Smooth muscle cell (in vitro differentiated cells): ENCODE data around the gene CHMP4B. TPM values are rescaled to one million over a fixed set of nuclear protein-coding genes. Genes with fewer than 3 reads are reported as not detected.

ENCODE experiments used
- DNase-seq: peaks from one replicate; lab custom pipeline; 2025; ENCODE audit not compliant: unreplicated experiment; lab: John Stamatoyannopoulos, UW
- H2AFZ ChIP-seq: fragments of 200-600 bp; sonication (generic); 2 replicates; pipeline ENCODE4 v1.6.0; 2016; ENCODE audit warnings: antibody characterized with exemption, low read depth, mild to moderate bottlenecking
- H3F3A ChIP-seq: fragments of 200-600 bp; sonication (generic); 2 replicates; pipeline ENCODE4 v1.6.0; 2017; ENCODE audit warnings: antibody characterized with exemption, low read depth
- H3K27ac ChIP-seq: fragments of 200-600 bp; sonication (generic); 2 replicates; pipeline ENCODE4 v1.5.1; 2016; ENCODE audit warnings: low read depth, mild to moderate bottlenecking
- H3K27me3 ChIP-seq: fragments of 200-600 bp; sonication (generic); 2 replicates; pipeline ENCODE4 v1.6.1; 2016; ENCODE audit warnings: low read depth, mild to moderate bottlenecking
- H3K36me3 ChIP-seq: fragments of 200-600 bp; sonication (generic); 2 replicates; pipeline ENCODE4 v1.5.1; 2016; ENCODE audit warnings: low read depth
- H3K4me1 ChIP-seq: fragments of 200-600 bp; sonication (generic); 2 replicates; pipeline ENCODE4 v1.5.1; 2016; ENCODE audit warnings: low read depth
- H3K4me2 ChIP-seq: fragments of 200-600 bp; sonication (generic); 2 replicates; pipeline ENCODE4 v1.6.0; 2016; ENCODE audit warnings: mild to moderate bottlenecking
- H3K4me3 ChIP-seq: fragments of 200-600 bp; sonication (generic); 2 replicates; pipeline ENCODE4 v1.5.1; 2016; ENCODE audit warnings: mild to moderate bottlenecking
- H3K79me2 ChIP-seq: fragments of 200-600 bp; sonication (generic); 2 replicates; pipeline ENCODE4 v1.6.0; 2016; ENCODE audit warnings: low read depth, mild to moderate bottlenecking
- H3K9ac ChIP-seq: fragments of 200-600 bp; sonication (generic); 2 replicates; pipeline ENCODE4 v1.6.0; 2016; ENCODE audit warnings: low read depth
- H3K9me3 ChIP-seq: fragments of 200-600 bp; sonication (generic); replicated peaks from 2 replicates; pipeline ENCODE4 v1.5.1; 2016; ENCODE audit warnings: low read depth
- H4K20me1 ChIP-seq: fragments of 200-600 bp; sonication (generic); 2 replicates; pipeline ENCODE4 v1.6.0; 2016; ENCODE audit warnings: low read depth
- CTCF ChIP-seq: fragments of 200-600 bp; sonication (generic); IDR thresholded peaks from 2 replicates; pipeline ENCODE4 v1.5.1; 2017; ENCODE audit warnings: borderline replicate concordance, mild to moderate bottlenecking, antibody characterized with exemption; ENCODE audit not compliant: insufficient read depth, poor library complexity, severe bottlenecking
- WGBS: methylation state at CpG from one replicate; pipeline ENCODE4 v1.1.7; 2016; ENCODE audit warnings: low lambda C conversion rate; 5-methylcytosine and 5-hydroxymethylcytosine counted together
- polyA plus RNA-seq: library from polyadenylated mRNA; unstranded; fragments of >200 nt; fragmentation: Nextera tagmentation; extraction: Ambion mirVana; gene quantifications from 2 replicates; pipeline ENCODE4 v1.2.1, GENCODE V29; 2016
- total RNA-seq: library from RNA; depleted of rRNA; stranded (reverse); fragments of >200 nt; gene quantifications from 2 replicates; pipeline ENCODE4 v1.2.3, GENCODE V29; 2014

The CHMP4B gene
- total and polyA plus RNA-seq, 2 experiments from 2014 or later, result 6.2 to 49.4 TPM

- Histone ChIP-seq H3K9ac (no peak overlapping the region), H3K4me3 (no peak overlapping the region), H3K4me1 (no peaks in the 10 kb centered on the region), H3K79me2 (peaks cover 100% of the 10 kb centered on the region), H3K27me3 (no peaks in the 10 kb centered on the region), H3K4me2 (no peak overlapping the region), H3K36me3 (no peaks in the 10 kb centered on the region), H3K27ac (no peak overlapping the region), H4K20me1 (peaks cover 100% of the 10 kb centered on the region), H3K9me3 (no peaks in the 10 kb centered on the region), H3F3A (peaks cover under 1% of the 10 kb centered on the region), H2AFZ (no peak overlapping the region)
- WGBS, result 100% methylated on average over 1 of the region's 1 CpG
- TF ChIP-seq CTCF, result no peak
- DNase-seq, result no peak
Observed at GRCh38 chr20:33819456-33819855, 8.3 kb downstream of the CHMP4B start.

- Histone ChIP-seq H3F3A (peaks cover 7% of the 10 kb centered on the region), H3K4me2 (no peak overlapping the region), H2AFZ (no peak overlapping the region), H3K9ac (no peak overlapping the region), H3K9me3 (no peaks in the 10 kb centered on the region), H3K27me3 (no peaks in the 10 kb centered on the region), H3K79me2 (peaks cover 100% of the 10 kb centered on the region), H3K4me1 (no peaks in the 10 kb centered on the region), H3K27ac (no peak overlapping the region), H4K20me1 (peaks cover 100% of the 10 kb centered on the region), H3K4me3 (no peak overlapping the region), H3K36me3 (no peaks in the 10 kb centered on the region)
- TF ChIP-seq CTCF, result no peak
- 93% methylated on average over 1 of the region's 1 CpG for WGBS
- no peak for DNase-seq
Observed at GRCh38 chr20:33820362-33820761, 9.2 kb downstream of the CHMP4B start.

GRCh38 chr20:33821270-33821836 lies 10.2 kb downstream of the CHMP4B start:
- Histone ChIP-seq H3K9ac (no peak overlapping the region), H3K4me2 (no peak overlapping the region), H3K36me3 (no peaks in the 10 kb centered on the region), H3F3A (peaks cover 7% of the 10 kb centered on the region), H2AFZ (no peak overlapping the region), H4K20me1 (peaks cover 100% of the 10 kb centered on the region), H3K4me1 (peaks cover 7% of the 10 kb centered on the region), H3K27me3 (no peaks in the 10 kb centered on the region), H3K4me3 (no peak overlapping the region), H3K27ac (no peak overlapping the region), H3K79me2 (peaks cover 100% of the 10 kb centered on the region), H3K9me3 (no peaks in the 10 kb centered on the region)
- no peak for TF ChIP-seq CTCF
- DNase-seq, result no peak
- 75% methylated on average over 4 of the region's 4 CpGs for WGBS

GRCh38 chr20:33822423-33822822 lies 11.3 kb downstream of the CHMP4B start:
- Histone ChIP-seq H3K79me2 (peaks cover 98% of the 10 kb centered on the region), H3K36me3 (no peaks in the 10 kb centered on the region), H3K9ac (no peak overlapping the region), H3K27me3 (no peaks in the 10 kb centered on the region), H4K20me1 (peaks cover 100% of the 10 kb centered on the region), H3K9me3 (no peaks in the 10 kb centered on the region), H3F3A (peaks cover 7% of the 10 kb centered on the region), H3K4me1 (peaks cover 14% of the 10 kb centered on the region), H3K4me2 (no peak overlapping the region), H3K27ac (no peak overlapping the region), H2AFZ (no peak overlapping the region), H3K4me3 (no peak overlapping the region)
- TF ChIP-seq CTCF, result no peak
- DNase-seq, result no peak
- 97% methylated on average over 5 of the region's 5 CpGs for WGBS
